Measurements from ENCODE around the gene GNAS. TPM values are rescaled to one million over a fixed set of nuclear protein-coding genes. Genes with fewer than 3 reads are reported as not detected.

GNAS gene
- total RNA-seq, 6 experiments from 2014 or later, result 254 to 400 (median 287) TPM

- Histone ChIP-seq H3K9me3 (no peaks in the 10 kb centered on the region), H3K27me3 (no peaks in the 10 kb centered on the region), H3K27ac (no peak overlapping the region), H3K36me3 (no peaks in the 10 kb centered on the region), H3K4me3 (no peak overlapping the region), H3K4me1 (peaks cover 0 to 6% (median 0%) of the 10 kb centered on the region in 4 donors)
- no peak for DNase-seq
- 50% methylated on average over 3 of the region's 3 CpGs for WGBS (ENCODE audit: insufficient coverage, low coverage, low lambda C conversion rate, missing lambda C conversion rate)
- peak in 2 of 4 donors; percentile 50 to 55 for ATAC-seq
- TF ChIP-seq CTCF (IDR thresholded peaks at IDR 0.05) (no peak), POLR2A (IDR thresholded peaks at IDR 0.05) (no peak)
- intact Hi-C loops (cut with DNase I), result no loop called here
Measured at GRCh38 chr20:58845706-58846105, 6.8 kb upstream of the GNAS start.

- Histone ChIP-seq H3K27ac (no peak overlapping the region), H3K9me3 (no peaks in the 10 kb centered on the region), H3K4me1 (peaks cover 0 to 10% (median 0%) of the 10 kb centered on the region in 4 donors), H3K36me3 (no peaks in the 10 kb centered on the region), H3K4me3 (no peak overlapping the region), H3K27me3 (no peaks in the 10 kb centered on the region)
- no peak for ATAC-seq
- DNase-seq, result no peak
- intact Hi-C loops (cut with DNase I), result no loop called here
- 35% methylated on average over 2 of the region's 2 CpGs for WGBS (ENCODE audit: insufficient coverage, low coverage, low lambda C conversion rate, missing lambda C conversion rate)
- TF ChIP-seq CTCF (IDR thresholded peaks at IDR 0.05) (no peak), POLR2A (IDR thresholded peaks at IDR 0.05) (no peak)
Measured at GRCh38 chr20:58847463-58847862, 5.1 kb upstream of the GNAS start.

GRCh38 chr20:58850693-58851174 lies 1.8 kb upstream of the GNAS start, which contains the start of gene GNAS-AS1:
GNAS-AS1 (minus strand) TSS chr20:58850902.
- DNase-seq, result peak in 2 of 3 donors; percentile 42 to 71
- H3K9me3 ChIP-seq, result no peaks in the 10 kb centered on the region
- H3K27me3 ChIP-seq, result no peaks in the 10 kb centered on the region
- no peak for TF ChIP-seq CTCF (IDR thresholded peaks at IDR 0.05)
- no peak for TF ChIP-seq POLR2A (IDR thresholded peaks at IDR 0.05)
- H3K4me3 ChIP-seq, result peak within 1 kb of the TSS; percentile 9 to 36 (median 21)
- H3K4me1 ChIP-seq, result peaks cover 0 to 3% (median 0%) of the 10 kb centered on the region in 4 donors
- no peak within 1 kb of the TSS for H3K27ac ChIP-seq
- intact Hi-C loops (cut with DNase I), result loop anchor here (10.0 kb wide), 2 partner anchors 366 to 376 kb away; no protein-coding TSS in a partner anchor
- peak; percentile 16 to 50 (median 40) for ATAC-seq
- no peaks in the 10 kb centered on the region for H3K36me3 ChIP-seq
- 60% methylated on average over 1 of the region's 25 CpGs for WGBS (ENCODE audit: insufficient coverage, low coverage, low lambda C conversion rate, missing lambda C conversion rate)

GRCh38 chr20:58851221-58851968 lies 1.1 kb upstream of the GNAS start:
- Histone ChIP-seq H3K27ac (no peak overlapping the region), H3K9me3 (no peaks in the 10 kb centered on the region), H3K27me3 (no peaks in the 10 kb centered on the region), H3K36me3 (no peaks in the 10 kb centered on the region), H3K4me3 (peak overlapping the region in 1 of 3 donors; percentile 36), H3K4me1 (peaks cover 0 to 3% (median 0%) of the 10 kb centered on the region in 4 donors)
- DNase-seq, result no peak
- no peak for ATAC-seq
- TF ChIP-seq CTCF (IDR thresholded peaks at IDR 0.05), result no peak
- 42% methylated on average over 5 of the region's 41 CpGs for WGBS (ENCODE audit: insufficient coverage, low coverage, low lambda C conversion rate, missing lambda C conversion rate)
- intact Hi-C loops (cut with DNase I), result loop anchor here (10.0 kb wide), 2 partner anchors 367 to 377 kb away; no protein-coding TSS in a partner anchor

Data from right lobe of liver (tissue), 6 donors.